Retinal pigment epithelial cell (primary cell): ENCODE results near the gene TF.

Experiments used
- DNase-seq: peaks from one replicate; pipeline ENCODE4 v3.0.0-alpha.2; 2010; ENCODE audit warnings: low read depth
- H3K4me3 ChIP-seq: 2 replicates; pipeline ENCODE4 v1.5.1; 2011; ENCODE audit warnings: mild to moderate bottlenecking, low read length, control low read depth, moderate library complexity
- TF ChIP-seq, protein P1 (sequence below): conservative IDR thresholded peaks from 2 replicates; pipeline ENCODE4 v1.5.1; 2011; ENCODE audit warnings: low read depth, low read length, control low read depth, inconsistent platforms

TF gene

DNA sequence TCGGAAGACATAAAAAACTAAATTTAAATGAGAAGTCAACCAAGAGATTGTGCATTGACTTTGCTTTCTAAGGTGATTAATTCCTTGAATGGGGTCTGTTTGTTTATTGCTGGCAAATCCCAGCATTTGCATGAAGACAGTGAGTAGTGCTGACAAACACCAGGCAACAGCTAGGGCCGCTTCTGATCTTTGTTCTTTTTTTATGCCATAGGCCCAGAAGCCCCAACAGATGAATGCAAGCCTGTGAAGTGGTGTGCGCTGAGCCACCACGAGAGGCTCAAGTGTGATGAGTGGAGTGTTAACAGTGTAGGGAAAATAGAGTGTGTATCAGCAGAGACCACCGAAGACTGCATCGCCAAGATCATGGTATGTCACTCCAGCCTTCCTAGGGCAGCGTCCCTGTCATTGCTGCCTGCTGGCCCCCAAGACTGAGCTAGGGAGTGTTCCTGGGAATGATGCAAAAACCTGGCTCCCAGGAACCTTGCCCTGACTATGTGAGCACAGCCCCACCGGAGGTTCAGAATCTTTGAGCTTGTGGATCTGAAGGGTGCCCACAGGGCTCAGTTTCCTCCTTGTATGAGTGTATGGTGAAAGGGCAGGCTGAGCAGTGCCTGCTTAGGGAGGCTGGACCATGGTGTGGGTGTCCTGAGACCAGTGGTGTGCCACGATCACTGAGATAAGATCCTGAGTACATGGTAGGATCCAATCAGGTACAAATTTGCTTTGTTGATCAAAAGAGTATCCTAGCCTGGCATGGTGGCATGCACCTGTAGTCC lies 13.0 kb downstream of the TF start:
- TF ChIP-seq, protein P1, sequence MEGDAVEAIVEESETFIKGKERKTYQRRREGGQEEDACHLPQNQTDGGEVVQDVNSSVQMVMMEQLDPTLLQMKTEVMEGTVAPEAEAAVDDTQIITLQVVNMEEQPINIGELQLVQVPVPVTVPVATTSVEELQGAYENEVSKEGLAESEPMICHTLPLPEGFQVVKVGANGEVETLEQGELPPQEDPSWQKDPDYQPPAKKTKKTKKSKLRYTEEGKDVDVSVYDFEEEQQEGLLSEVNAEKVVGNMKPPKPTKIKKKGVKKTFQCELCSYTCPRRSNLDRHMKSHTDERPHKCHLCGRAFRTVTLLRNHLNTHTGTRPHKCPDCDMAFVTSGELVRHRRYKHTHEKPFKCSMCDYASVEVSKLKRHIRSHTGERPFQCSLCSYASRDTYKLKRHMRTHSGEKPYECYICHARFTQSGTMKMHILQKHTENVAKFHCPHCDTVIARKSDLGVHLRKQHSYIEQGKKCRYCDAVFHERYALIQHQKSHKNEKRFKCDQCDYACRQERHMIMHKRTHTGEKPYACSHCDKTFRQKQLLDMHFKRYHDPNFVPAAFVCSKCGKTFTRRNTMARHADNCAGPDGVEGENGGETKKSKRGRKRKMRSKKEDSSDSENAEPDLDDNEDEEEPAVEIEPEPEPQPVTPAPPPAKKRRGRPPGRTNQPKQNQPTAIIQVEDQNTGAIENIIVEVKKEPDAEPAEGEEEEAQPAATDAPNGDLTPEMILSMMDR, result no peak

DNA sequence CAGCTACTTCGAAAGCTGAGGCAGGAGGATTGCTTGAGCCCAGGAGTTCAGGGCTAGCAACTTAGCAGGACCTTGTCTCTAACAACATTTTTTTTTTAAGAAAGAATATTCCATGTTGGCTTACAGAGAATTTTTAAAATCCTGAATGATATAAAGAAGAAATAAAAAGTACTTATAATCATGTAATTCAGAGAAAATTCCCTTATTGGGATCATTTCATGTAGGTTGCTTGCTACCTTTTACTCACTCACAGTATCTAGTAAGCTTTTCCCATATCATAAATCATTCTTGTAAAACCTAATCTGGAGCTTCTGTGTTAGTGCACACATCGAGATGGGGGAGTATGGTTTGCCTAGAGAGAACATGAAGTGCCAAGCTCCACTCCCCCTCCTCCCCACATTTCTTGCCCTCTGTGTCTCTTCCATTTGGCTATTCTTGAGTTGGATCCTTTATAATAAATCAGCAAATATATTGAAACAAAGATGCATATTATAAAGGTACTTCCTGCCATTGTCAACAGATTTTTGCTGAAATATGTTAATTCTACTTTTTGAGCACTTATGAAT lies 13.6 kb downstream of the TF start:
- TF ChIP-seq, protein P1, result no peak
- no peak for DNase-seq
- H3K4me3 ChIP-seq, result no peak overlapping the region

More for the DNA sequence above, 13.0 kb downstream of the TF start:
- no peak for DNase-seq
- no peak overlapping the region for H3K4me3 ChIP-seq

DNA sequence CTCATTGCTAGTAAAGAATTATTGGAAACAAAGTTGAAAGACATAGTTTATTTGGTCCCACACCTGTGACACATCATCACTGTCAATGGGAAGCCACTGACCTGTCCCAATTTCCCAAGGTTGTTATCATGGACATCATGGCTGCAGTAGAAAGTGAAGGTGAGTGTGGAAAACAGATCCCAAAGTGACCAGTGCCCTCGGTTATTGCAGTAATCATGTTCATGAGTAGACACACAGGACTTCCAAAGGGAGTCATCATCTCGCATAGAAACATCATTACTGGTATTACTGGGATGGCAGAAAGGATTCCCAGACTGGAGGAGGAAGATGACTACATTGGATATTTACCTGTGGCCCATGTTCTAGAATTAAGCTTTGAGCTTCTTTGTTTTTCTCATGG lies 14.7 kb downstream of the TF start:
- DNase-seq, result no peak
- TF ChIP-seq, protein P1, result no peak
- no peak overlapping the region for H3K4me3 ChIP-seq

DNA sequence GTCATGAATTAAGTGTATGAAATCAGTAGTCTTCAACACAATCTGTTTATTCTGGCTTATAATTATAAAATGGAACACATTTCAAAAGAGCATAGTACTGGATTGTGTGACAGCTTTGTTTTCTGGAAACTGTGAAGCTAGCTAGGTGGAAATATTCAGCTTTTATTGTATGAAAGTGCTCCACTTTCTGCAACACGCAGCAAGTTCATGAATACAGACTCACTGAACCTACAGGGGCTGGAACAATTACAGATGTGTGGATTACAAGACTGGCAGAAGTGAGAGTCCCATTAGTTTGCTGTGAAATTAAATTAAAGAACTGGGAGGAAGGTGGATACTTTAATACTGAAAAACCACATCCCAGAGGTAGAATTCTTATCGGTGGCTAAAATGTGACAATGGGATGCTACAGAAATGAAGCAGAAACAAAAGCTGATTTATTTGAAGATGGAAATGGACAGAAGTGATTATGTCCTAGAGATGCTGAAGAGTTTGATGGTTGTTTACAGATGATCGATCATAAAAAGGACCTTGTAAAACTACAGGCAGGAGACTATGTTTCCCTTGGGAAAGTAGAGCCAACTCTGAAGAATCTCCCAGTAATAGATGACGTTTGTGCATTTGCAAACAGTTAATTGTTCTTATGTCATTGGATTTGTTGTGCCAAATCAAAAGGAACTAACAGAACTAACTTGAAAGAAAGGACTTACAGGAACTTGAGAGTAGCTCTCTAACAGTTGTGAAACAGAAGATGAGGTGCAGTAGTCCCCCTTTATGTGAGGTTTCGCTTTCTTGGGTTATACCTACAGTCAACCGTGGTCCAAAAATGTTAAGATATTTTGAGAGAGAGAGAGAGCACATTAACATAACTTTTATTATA lies 15.7 kb downstream of the TF start:
- TF ChIP-seq, protein P1, result no peak
- H3K4me3 ChIP-seq, result no peak overlapping the region
- DNase-seq, result no peak

DNA sequence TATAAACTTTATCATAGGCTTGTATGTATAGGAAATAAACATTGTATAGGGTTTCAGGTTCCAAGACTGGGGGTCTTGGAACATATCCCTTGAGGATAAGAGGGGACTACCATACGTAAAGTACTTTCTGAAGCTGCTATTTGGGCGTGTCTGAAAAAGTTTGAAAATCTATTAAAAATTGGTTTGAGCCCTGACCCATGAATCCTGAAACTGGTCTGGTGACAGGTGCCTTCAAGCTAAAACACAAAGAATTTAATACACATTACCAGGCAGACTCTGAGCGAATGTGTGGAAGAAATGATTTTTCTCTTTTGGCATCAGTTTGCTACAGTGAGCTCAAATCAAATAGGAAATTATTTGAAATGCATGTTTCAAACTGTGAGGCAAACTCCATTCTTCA lies 16.3 kb downstream of the TF start:
- H3K4me3 ChIP-seq, result no peak overlapping the region
- TF ChIP-seq, protein P1, result no peak
- no peak for DNase-seq

DNA sequence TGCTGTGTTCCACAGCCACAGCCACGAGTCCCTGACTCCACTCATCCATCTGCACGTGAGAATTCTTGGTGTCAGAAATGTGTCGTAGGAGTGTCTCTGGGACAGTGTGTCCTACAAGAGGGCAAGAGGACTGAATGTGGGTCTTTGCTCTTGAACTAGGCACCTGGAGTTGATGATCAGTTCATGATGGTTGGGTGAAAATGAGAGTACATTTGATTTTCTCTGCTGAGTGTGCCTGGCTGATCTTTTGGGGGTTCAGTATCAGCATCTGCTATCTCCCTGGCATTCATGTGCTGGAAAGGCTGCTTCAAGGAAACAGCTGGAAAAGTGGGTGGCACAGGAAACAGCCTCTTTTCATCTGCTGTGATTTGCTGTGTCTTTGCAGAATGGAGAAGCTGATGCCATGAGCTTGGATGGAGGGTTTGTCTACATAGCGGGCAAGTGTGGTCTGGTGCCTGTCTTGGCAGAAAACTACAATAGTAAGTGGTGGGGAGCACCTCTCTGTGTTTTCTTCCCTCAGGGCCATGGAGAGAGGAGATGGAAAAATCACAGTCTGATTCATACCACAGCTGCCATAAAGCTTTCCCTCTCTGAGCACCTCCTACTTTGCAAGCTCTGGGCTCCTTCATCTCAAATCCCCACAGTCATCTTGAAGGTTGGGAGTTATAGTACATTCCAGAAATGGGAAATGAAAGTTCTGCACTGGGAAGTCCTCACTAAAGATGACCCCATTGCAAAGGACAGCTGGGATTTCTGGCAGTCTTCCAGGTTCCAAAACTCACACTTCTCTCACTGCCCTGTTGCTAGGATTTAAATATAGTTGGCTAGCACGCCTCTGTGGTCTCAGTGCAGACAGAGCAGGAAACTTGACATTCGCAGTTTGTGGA lies 17.8 kb downstream of the TF start:
- H3K4me3 ChIP-seq, result no peak overlapping the region
- TF ChIP-seq, protein P1, result no peak
- DNase-seq, result no peak
